ENCODE results near the gene SECISBP2L.
"Not testable (repeated sequence)": the region's sequence is repeated elsewhere in the genome, so short reads cannot be mapped to it uniquely, and the experiment has no call there.

SECISBP2L gene

DNA sequence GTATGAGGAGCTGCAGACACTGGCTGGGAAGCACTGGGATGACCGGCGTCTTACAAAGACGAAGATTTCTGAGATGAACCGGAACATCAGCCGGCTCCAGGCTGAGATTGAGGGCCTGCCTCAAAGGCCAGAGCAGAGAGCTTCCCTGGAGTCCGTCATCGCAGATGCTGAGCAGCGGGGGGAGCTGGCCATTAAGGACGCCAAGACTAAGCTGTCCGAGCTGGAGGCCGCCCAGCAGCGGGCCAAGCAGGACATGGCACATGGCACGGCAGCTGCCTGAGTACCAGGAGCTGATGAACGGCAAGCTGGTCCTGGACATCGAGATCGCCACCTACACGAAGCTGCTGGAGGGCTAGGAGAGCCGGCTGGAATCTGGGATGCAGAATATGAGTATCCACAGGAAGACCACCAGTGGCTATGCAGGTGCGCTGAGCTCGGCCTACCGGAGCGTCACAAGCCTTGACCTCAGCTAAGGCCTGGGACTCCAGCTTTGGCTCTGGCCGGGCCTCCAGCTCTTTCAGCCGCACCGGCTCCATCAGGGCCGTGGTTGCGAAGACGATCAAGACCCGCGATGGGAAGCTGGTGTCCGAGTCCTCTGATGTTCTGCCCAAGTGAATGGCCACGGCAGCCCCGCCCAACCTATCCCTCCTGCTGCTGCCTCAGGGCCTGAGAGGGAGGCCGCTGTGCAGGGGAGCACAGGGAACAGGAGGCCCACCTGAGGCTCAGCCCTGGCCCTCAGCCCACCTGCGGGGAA lies 73.3 kb downstream of the SECISBP2L start:
- H3K27me3 Mint-ChIP-seq, result peaks cover 7% of the 10 kb centered on the region
- H3K4me3 Mint-ChIP-seq, result no peak overlapping the region
- no peak for ATAC-seq (ENCODE audit: low read depth)
- H3K9me3 Mint-ChIP-seq, result no peaks in the 10 kb centered on the region
- no peaks in the 10 kb centered on the region for H3K36me3 Mint-ChIP-seq
- no peaks in the 10 kb centered on the region for H3K4me1 Mint-ChIP-seq
- no peak for DNase-seq (ENCODE audit: low spot score in 2 of 2)
- H3K27ac Mint-ChIP-seq, result no peak overlapping the region

DNA sequence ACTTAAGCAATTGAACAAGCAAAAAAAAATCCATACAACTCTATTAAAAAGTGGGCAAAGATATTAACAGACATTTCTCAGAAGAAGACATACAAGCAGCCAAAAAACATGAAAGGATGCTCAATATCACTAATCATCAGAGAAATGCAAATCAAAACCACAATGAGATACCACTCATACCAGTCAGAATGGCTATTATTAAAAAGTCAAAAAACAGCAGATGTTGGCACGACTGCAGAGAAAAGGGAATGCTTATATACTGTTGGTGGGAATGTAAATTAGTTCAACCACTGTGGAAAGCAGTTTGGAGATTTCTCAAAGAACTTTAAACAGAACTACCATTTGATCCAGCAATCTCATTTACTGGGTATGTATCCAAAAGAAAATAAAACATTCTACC lies 75.3 kb downstream of the SECISBP2L start:
- not testable (repeated sequence) for H3K27me3 Mint-ChIP-seq; H3K27ac Mint-ChIP-seq; H3K9me3 Mint-ChIP-seq; H3K4me1 Mint-ChIP-seq; DNase-seq (ENCODE audit: low spot score in 2 of 2); H3K36me3 Mint-ChIP-seq; ATAC-seq (ENCODE audit: low read depth); H3K4me3 Mint-ChIP-seq

DNA sequence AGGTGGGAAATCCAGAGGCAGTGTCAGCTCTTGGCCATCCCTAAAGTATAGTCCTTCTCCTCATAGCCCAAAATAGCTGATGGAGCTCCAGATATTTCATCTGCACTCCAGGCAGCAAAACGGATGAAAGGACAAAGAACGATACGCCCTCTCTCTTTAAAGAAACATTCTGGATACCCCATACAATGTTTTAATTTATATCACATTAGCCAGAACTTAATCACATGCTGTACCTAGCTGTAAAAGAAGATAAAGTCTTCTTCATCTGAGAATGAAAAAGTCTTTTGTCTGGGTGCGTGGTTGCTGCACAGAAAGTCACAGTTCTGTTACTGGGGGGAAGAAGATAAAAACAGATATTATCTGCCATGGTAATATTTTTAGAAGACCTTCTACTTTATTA lies 78.2 kb downstream of the SECISBP2L start:
- no peak for ATAC-seq (ENCODE audit: low read depth)
- H3K36me3 Mint-ChIP-seq, result no peaks in the 10 kb centered on the region

DNA sequence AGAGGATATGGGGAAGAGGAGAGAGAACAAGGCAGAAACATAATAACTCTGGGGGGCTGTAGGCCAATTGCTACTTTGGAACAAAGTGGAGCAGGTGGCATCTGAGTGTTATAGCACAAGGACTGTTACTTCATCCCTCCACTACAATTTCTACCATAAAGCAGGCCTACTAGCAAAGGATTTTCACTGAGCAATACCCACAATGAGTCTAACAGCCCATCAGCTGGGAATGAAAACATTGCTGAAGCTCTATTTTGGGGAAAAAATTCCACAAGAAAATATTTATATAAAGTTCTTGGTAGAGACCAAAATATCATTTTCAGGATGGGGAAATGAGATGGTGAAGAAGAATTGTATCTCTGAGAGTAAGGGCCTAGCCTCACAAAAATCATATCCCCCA lies 78.9 kb downstream of the SECISBP2L start:
- Mint-ChIP-seq H3K27ac (no peak overlapping the region), H3K36me3 (no peaks in the 10 kb centered on the region), H3K4me1 (peaks cover 10% of the 10 kb centered on the region), H3K4me3 (no peak overlapping the region), H3K27me3 (peaks cover 15% of the 10 kb centered on the region), H3K9me3 (no peaks in the 10 kb centered on the region)
- ATAC-seq (ENCODE audit: low read depth), result no peak
- no peak for DNase-seq (ENCODE audit: low spot score in 2 of 2)

More for the DNA sequence above, 78.2 kb downstream of the SECISBP2L start:
- no peak overlapping the region for H3K27ac Mint-ChIP-seq
- H3K9me3 Mint-ChIP-seq, result no peaks in the 10 kb centered on the region
- no peak for DNase-seq (ENCODE audit: low spot score in 2 of 2)
- peaks cover 15% of the 10 kb centered on the region for H3K27me3 Mint-ChIP-seq
- H3K4me1 Mint-ChIP-seq, result peaks cover 10% of the 10 kb centered on the region
- no peak overlapping the region for H3K4me3 Mint-ChIP-seq

DNA sequence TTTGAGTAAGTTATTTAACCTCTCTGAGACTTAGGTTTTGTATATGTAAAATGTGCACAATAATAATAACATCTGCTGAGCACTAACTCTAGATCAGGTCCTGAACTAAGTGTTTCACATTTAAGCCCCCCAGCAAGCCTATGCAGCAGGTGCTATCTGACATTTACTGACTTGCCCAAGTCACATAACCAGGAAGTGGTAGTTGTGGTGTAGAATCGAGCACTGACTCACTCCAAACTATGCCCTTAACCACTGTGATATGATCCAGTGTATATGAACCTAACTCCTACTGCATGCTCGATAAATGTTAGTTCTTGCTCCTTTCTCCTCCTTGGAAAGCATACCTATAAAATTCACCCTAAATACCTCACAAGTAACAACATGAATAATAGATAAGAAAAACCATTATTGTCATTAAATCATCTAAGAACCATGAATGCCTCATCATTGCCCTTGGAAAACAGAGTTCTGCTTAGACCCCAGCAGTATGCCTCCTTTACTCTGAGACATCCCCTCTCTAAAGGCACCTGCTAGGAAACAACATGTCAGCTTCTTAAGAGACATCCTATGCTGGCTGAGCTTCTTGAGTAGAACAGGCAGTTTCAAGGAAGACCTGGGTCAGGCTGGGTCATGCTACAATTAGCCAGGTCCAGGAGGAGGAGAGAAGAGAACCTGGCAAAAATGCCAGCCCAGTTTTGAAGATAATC lies 79.5 kb downstream of the SECISBP2L start:
- DNase-seq (ENCODE audit: low spot score in 2 of 2), result no peak
- Mint-ChIP-seq H3K4me3 (no peak overlapping the region), H3K36me3 (no peaks in the 10 kb centered on the region), H3K4me1 (peaks cover 10% of the 10 kb centered on the region), H3K27me3 (peaks cover 15% of the 10 kb centered on the region), H3K9me3 (no peaks in the 10 kb centered on the region), H3K27ac (no peak overlapping the region)
- no peak for ATAC-seq (ENCODE audit: low read depth)

DNA sequence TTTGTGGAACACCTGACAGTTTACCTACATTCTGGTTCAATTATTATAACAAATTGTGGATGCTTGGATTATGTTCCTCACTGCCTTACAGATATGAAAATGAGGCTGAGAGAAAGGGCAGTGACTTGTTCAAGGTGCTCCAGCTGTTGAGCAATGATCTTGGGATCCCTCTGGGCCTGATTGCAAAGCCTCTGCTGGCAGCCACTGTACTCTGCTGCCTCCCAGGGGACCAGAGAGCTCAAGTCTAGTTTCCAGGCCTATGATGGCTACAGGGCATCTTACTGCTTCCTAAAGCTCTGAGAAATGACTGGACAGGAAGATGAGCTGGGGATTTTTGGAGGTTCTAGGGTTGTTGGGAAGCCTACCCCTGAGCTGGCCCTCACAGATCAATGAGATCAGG lies 80.3 kb downstream of the SECISBP2L start:
- DNase-seq (ENCODE audit: low spot score in 2 of 2) (no peak), ATAC-seq (ENCODE audit: low read depth) (no peak)
- Mint-ChIP-seq H3K4me1 (peaks cover 10% of the 10 kb centered on the region), H3K9me3 (no peaks in the 10 kb centered on the region), H3K27ac (no peak overlapping the region), H3K36me3 (no peaks in the 10 kb centered on the region), H3K4me3 (no peak overlapping the region), H3K27me3 (peaks cover 19% of the 10 kb centered on the region)

DNA sequence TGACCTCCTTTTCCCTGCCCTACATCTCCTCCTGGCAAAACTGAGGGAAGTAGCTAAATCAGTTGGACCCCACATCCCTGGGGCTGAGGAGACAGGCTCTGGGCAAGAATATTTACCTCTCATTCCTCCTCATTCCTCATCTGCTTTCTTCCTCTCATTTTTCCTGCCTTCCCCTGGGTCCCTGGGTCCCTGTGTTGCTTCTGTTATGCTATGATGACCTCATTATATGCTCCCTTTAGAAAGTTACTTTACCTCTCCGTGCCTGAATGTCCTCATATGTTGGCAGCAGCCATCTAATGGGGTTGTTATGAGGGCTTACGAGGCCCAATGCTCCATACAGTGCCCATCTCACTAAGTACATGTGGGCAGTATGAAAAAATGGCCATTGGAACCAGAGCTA lies 81.3 kb downstream of the SECISBP2L start:
- DNase-seq (ENCODE audit: low spot score in 2 of 2) (no peak), ATAC-seq (ENCODE audit: low read depth) (no peak)
- peaks cover 23% of the 10 kb centered on the region for H3K27me3 Mint-ChIP-seq
- H3K27ac Mint-ChIP-seq, result no peak overlapping the region
- no peaks in the 10 kb centered on the region for H3K9me3 Mint-ChIP-seq
- peaks cover 10% of the 10 kb centered on the region for H3K4me1 Mint-ChIP-seq
- no peak overlapping the region for H3K4me3 Mint-ChIP-seq
- H3K36me3 Mint-ChIP-seq, result no peaks in the 10 kb centered on the region

DNA sequence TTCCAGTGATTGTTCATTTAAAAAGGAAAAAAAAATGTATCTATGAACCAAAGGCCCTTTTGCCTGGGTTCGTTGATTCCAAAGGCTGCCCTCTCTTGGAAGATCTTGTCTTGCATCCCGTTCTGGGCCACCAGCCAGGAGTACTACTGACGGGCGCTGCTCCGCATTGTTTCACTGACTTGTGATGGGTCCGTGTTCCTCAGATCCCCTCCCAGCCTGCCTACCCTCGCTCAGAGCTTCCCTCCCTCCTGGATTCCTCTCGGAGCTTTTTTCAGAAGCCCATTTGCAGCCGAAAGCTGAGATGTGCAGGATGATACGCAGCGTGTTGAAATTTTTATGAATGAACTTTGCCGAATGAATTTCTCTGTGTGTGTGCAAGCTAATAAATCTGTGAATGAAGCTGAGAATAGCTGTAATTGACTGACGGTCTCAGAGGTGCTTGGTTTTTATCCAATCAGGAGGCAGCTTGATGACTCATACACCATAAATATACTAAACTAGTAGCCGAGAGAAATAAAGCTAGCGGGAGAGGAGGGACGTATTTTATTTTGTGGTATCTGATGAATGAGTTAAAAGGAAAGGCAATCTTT lies 82.6 kb downstream of the SECISBP2L start, which contains the start of gene SHC4:
Gene SHC4, minus strand, starts transcription at position 396 of the 590 bp plus-strand sequence. CDS start 904 bp downstream, outside the sequence.
- no peak within 1 kb of the TSS for H3K27ac Mint-ChIP-seq
- DNase-seq (ENCODE audit: low spot score in 2 of 2) (no peak), ATAC-seq (ENCODE audit: low read depth) (peak; percentile 37)
- peak within 1 kb of the TSS; percentile 69 for H3K4me3 Mint-ChIP-seq
- H3K27me3 Mint-ChIP-seq, result peaks cover 23% of the 10 kb centered on the region
- peaks cover 10% of the 10 kb centered on the region for H3K4me1 Mint-ChIP-seq
- no peaks in the 10 kb centered on the region for H3K36me3 Mint-ChIP-seq
- no peaks in the 10 kb centered on the region for H3K9me3 Mint-ChIP-seq

DNA sequence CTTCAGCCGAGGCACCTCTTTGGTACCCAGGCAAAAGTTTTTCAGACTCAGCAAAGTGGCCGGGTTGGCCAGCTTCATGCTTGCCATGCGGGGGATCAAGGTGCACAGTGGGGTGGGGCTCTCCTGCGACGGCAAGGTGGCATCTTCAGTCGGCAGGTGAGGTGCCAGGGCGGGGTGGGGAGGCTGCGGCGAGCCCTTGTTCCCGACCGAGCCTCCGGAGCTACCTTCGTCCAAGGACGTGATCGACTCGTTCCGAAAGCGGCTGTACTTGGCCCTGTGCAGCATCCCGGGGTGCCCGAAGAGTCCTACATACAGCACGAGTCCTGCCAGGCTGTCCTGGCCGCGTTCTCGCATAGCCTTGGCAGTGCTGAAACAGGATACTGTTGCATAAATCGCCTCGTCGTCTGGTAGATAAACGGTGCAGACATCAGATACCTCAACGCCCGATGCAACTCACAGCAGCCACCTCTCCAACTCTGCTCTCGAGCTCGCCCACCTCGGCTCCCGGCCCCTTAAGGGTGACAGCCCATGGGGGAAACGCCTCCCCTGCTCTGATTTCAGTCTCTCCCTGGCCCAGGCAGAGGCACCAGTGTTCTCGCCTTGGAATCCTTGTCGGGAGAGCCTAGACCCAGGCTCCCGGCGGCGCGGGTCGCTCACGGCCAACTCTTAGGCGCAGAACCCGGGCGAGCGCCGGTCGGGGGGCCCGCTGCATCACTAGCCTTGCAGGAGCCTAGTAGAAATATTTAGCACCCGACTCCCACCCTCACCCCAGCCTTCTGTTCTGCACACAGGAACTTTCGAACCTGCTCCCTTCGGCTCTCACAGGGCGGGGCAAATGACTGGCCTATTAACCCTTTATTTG lies 83.4 kb downstream of the SECISBP2L start:
- ATAC-seq (ENCODE audit: low read depth), result peak; percentile 53
- peak overlapping the region; percentile 69 for H3K4me3 Mint-ChIP-seq
- peaks cover 23% of the 10 kb centered on the region for H3K27me3 Mint-ChIP-seq
- no peaks in the 10 kb centered on the region for H3K9me3 Mint-ChIP-seq
- H3K36me3 Mint-ChIP-seq, result no peaks in the 10 kb centered on the region
- DNase-seq (ENCODE audit: low spot score in 2 of 2), result no peak
- no peak overlapping the region for H3K27ac Mint-ChIP-seq
- H3K4me1 Mint-ChIP-seq, result peaks cover 10% of the 10 kb centered on the region

DNA sequence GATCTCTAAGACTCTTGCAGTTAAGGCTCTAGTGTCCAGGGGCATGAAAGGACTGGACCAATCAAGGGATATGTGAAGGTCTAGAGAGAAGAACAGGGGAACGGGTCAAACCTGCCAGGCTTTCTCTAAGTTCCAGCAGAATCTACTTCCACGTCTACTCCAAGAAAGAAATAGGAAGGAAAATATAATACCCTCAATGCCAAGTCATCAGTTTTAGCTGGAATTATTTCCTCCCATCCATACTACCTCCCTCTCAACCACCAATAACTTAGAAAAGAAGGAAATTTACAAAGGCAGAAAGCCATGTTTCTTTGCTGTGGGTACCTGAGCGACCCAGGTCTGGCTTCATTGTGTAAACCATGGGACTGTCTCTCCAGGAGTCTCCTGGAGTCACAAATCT lies 90.3 kb downstream of the SECISBP2L start:
- DNase-seq (ENCODE audit: low spot score in 2 of 2), result no peak
- Mint-ChIP-seq H3K27me3 (peaks cover 17% of the 10 kb centered on the region), H3K36me3 (no peaks in the 10 kb centered on the region), H3K4me1 (no peaks in the 10 kb centered on the region), H3K4me3 (no peak overlapping the region), H3K27ac (no peak overlapping the region), H3K9me3 (peaks cover 5% of the 10 kb centered on the region)
- ATAC-seq (ENCODE audit: low read depth), result no peak

DNA sequence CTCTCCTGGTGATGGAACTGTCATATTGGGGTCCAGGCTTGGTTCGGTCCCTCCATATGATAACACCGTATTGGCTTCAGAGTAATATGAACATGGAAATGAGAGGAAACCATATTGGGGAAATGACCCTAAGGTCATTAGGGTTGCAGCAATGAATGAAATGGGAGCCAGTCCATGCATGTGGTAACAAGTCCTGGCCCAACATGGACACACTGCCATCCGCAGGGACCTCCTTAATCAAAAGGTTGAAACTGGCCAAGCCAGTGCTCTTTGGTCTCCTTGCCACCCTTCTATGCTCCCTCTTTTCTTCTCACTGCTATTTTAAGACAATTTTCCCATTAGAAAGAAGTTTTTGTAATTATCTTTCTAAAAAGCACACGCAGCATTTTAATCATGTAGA lies 90.9 kb downstream of the SECISBP2L start:
- Mint-ChIP-seq H3K27ac (no peak overlapping the region), H3K4me3 (no peak overlapping the region), H3K4me1 (no peaks in the 10 kb centered on the region), H3K9me3 (peaks cover 5% of the 10 kb centered on the region), H3K36me3 (no peaks in the 10 kb centered on the region), H3K27me3 (peaks cover 20% of the 10 kb centered on the region)
- DNase-seq (ENCODE audit: low spot score in 2 of 2) (no peak), ATAC-seq (ENCODE audit: low read depth) (no peak)

DNA sequence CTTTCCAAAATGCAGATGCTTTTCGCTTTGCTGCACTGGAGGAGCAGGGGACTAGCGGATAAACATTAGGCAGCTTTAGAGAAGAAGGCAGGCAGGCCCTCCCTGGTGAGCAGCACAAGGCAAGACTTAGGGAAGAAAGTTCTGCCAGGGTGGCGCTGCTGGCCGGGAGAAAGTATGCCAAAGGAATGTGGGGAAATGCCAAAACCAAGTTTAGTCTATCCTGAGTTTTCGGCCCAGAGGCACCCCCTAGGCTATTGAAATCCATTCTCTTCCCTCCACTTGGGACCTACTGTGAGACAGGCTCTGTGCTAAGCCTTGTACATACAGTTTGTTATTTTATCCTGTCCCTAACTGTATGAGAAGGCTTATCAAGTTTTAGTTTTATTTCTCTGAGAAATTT lies 91.7 kb downstream of the SECISBP2L start:
- ATAC-seq (ENCODE audit: low read depth), result no peak
- H3K4me1 Mint-ChIP-seq, result no peaks in the 10 kb centered on the region
- no peak overlapping the region for H3K27ac Mint-ChIP-seq
- DNase-seq (ENCODE audit: low spot score in 2 of 2), result no peak
- no peak overlapping the region for H3K4me3 Mint-ChIP-seq
- H3K9me3 Mint-ChIP-seq, result peaks cover 5% of the 10 kb centered on the region
- peaks cover 18% of the 10 kb centered on the region for H3K27me3 Mint-ChIP-seq
- H3K36me3 Mint-ChIP-seq, result no peaks in the 10 kb centered on the region

DNA sequence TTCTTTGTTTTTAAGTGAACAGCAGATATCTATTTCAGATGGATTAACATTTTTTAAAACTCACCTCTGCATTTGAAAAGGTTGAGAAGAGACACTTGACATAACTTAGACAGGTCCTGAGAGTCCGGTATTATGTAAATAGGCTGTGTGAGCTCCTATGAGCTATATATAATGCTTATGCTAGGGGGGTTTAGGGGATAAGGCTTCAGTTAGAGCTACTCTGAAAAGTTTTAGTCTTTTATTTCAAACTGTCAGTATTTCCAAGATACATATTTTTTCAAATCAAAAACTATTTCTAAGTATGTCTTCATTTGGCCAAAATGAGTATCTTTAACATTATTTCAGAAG lies 99.4 kb downstream of the SECISBP2L start:
- DNase-seq (ENCODE audit: low spot score in 2 of 2), result no peak
- Mint-ChIP-seq H3K4me1 (no peaks in the 10 kb centered on the region), H3K9me3 (peaks cover 2% of the 10 kb centered on the region), H3K27ac (no peak overlapping the region), H3K4me3 (no peak overlapping the region), H3K27me3 (peaks cover 19% of the 10 kb centered on the region), H3K36me3 (no peaks in the 10 kb centered on the region)
- no peak for ATAC-seq (ENCODE audit: low read depth)

Data from memory B cell (primary cell).